Glutamatergic neuron (in vitro differentiated cells): ENCODE data around the gene DNMBP. TPM values are rescaled to one million over a fixed set of nuclear protein-coding genes. Genes with fewer than 3 reads are reported as not detected.
"Not testable (repeated sequence)": the region's sequence is repeated elsewhere in the genome, so short reads cannot be mapped to it uniquely, and the experiment has no call there.

Experiments
- DNase-seq: peaks from one replicate; pipeline ENCODE4 v3.0.0; 2022
- H3K27ac Mint-ChIP-seq: one replicate; pipeline ENCODE4 v1.8.0; 2020; ENCODE audit warnings: mild to moderate bottlenecking, mixed read lengths, inconsistent platforms; ENCODE audit not compliant: unreplicated experiment
- H3K27me3 Mint-ChIP-seq: one replicate; pipeline ENCODE4 v1.8.0; 2020; ENCODE audit warnings: mild to moderate bottlenecking, moderate library complexity, mixed read lengths, inconsistent platforms; ENCODE audit not compliant: unreplicated experiment
- H3K36me3 Mint-ChIP-seq: one replicate; pipeline ENCODE4 v1.8.0; 2020; ENCODE audit warnings: mild to moderate bottlenecking, mixed read lengths, inconsistent platforms; ENCODE audit not compliant: unreplicated experiment
- H3K4me1 Mint-ChIP-seq: one replicate; pipeline ENCODE4 v1.8.0; 2020; ENCODE audit warnings: mild to moderate bottlenecking, low read depth, mixed read lengths, inconsistent platforms; ENCODE audit not compliant: unreplicated experiment
- H3K4me3 Mint-ChIP-seq: one replicate; pipeline ENCODE4 v1.8.0; 2020; ENCODE audit warnings: mild to moderate bottlenecking, mixed read lengths, inconsistent platforms; ENCODE audit not compliant: unreplicated experiment
- H3K9me3 Mint-ChIP-seq: one replicate; pipeline ENCODE4 v1.8.0; 2020; ENCODE audit warnings: mild to moderate bottlenecking, moderate library complexity, mixed read lengths, inconsistent platforms; ENCODE audit not compliant: unreplicated experiment
- CTCF ChIP-seq: fragments of 200-600 bp; sonication (generic); IDR thresholded peaks from one replicate; pipeline ENCODE4 v1.5.0; 2021; ENCODE audit not compliant: partially characterized antibody, unreplicated experiment
- total RNA-seq: library from RNA; stranded (reverse); fragmentation: NEBNext Ultra II Directional; extraction: Animal tissue kit (Norgen Biotek cat#: 25700); gene quantifications from one replicate; pipeline ENCODE4 v1.2.1, GENCODE V29; 2021; ENCODE audit not compliant: unreplicated experiment

Gene DNMBP
- total RNA-seq, 1 donor from 2014 or later = 9.5 TPM

- H3K4me3 Mint-ChIP-seq = peak overlapping the region; percentile 13
- no peak for TF ChIP-seq CTCF
- H3K9me3 Mint-ChIP-seq = no peaks in the 10 kb centered on the region
These were observed 10.0 kb upstream of the DNMBP start for GRCh38 chr10:100019787-100020141.

DNA sequence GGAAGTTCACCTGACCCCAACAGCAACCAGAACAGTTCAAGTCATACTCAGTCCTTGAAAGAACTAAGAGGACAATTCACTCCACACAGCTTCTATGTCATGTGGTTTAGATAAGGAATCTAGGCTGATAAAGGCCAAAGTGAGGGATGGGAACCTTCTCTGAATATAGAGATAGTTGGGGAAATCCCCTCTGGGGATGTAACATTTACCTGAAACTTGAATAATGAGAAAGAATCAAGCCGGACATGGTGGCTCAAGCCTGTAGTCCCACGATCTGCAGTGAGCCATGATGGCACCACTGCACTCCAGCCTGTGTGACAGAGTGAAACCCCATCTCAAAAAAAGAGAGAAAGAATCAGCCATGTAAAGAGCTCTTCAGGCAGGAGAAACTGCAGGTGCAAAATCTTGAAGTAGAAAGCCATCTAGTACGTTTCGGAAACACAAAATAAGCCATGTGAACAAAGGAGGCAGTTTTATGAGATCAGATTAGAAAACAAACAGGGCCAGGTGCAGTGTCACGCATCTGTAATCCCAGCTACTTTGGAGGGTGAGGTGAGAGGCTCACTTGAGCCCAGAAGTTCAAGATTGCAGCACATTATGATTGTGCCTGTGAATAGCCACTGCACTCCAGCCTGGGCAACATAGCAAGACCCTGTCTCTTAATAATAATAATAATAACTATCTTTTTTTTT, 4.5 kb upstream of the DNMBP start:
- no peak for TF ChIP-seq CTCF
- Mint-ChIP-seq H3K9me3 (peaks cover 6% of the 10 kb centered on the region), H3K27me3 (peaks cover 4% of the 10 kb centered on the region), H3K4me3 (no peak overlapping the region), H3K4me1 (no peaks in the 10 kb centered on the region), H3K36me3 (peaks cover 4% of the 10 kb centered on the region), H3K27ac (no peak overlapping the region)
- no peak for DNase-seq

More at GRCh38 chr10:100019787-100020141, 10.0 kb upstream of the DNMBP start:
- peak overlapping the region; percentile 62 for H3K27ac Mint-ChIP-seq
- H3K36me3 Mint-ChIP-seq = no peaks in the 10 kb centered on the region
- peaks cover 7% of the 10 kb centered on the region for H3K4me1 Mint-ChIP-seq
- no peaks in the 10 kb centered on the region for H3K27me3 Mint-ChIP-seq
- no peak for DNase-seq

- no peaks in the 10 kb centered on the region for H3K4me1 Mint-ChIP-seq
- H3K9me3 Mint-ChIP-seq = peaks cover 6% of the 10 kb centered on the region
- peaks cover 4% of the 10 kb centered on the region for H3K36me3 Mint-ChIP-seq
- TF ChIP-seq CTCF = no peak
- H3K4me3 Mint-ChIP-seq = no peak overlapping the region
- peaks cover 4% of the 10 kb centered on the region for H3K27me3 Mint-ChIP-seq
- H3K27ac Mint-ChIP-seq = no peak overlapping the region
- no peak for DNase-seq
These were observed 3.9 kb upstream of the DNMBP start for GRCh38 chr10:100013621-100014020.

GRCh38 chr10:100011906-100012305, 2.2 kb upstream of the DNMBP start:
- H3K4me1 Mint-ChIP-seq, H3K27me3 Mint-ChIP-seq, H3K4me3 Mint-ChIP-seq, H3K36me3 Mint-ChIP-seq, DNase-seq, H3K27ac Mint-ChIP-seq, H3K9me3 Mint-ChIP-seq: not testable (repeated sequence)

- DNase-seq = peak; percentile 23
- Mint-ChIP-seq H3K4me3 (peak overlapping the region; percentile 90), H3K27ac (peak overlapping the region; percentile 76)
These were observed 409 bp downstream of the DNMBP start for GRCh38 chr10:100009283-100009792.

More at GRCh38 chr10:100009283-100009792, 409 bp downstream of the DNMBP start:
- Mint-ChIP-seq H3K4me1 (peaks cover 7% of the 10 kb centered on the region), H3K36me3 (peaks cover 4% of the 10 kb centered on the region), H3K27me3 (peaks cover 4% of the 10 kb centered on the region), H3K9me3 (peaks cover 6% of the 10 kb centered on the region)
- no peak for TF ChIP-seq CTCF
